CD14-positive monocyte (primary cell): Measurements from ENCODE around the gene PXDN. TPM values are rescaled to one million over a fixed set of nuclear protein-coding genes. Genes with fewer than 3 reads are reported as not detected.
A peak's percentile ranks its signal among the peaks of the same experiment; 100 is the strongest.

Experiments
- DNase-seq, 3 donors: peaks; one replicate each; pipeline ENCODE4 v3.0.0-alpha.2; 2011 to 2022
- H2AFZ ChIP-seq: 2 replicates; pipeline ENCODE4 v1.6.0; 2012; ENCODE audit warnings: mild to moderate bottlenecking, low read depth, low read length, inconsistent platforms; ENCODE audit not compliant: insufficient read depth, poor library complexity, severe bottlenecking
- H3K27ac ChIP-seq, 2 donors: 1 replicate in 1 of 2; 2 replicates in 1 of 2; pipeline ENCODE4 v1.5.1; 2012 to 2013; ENCODE audit warnings: low read length in 2 of 2, control low read depth in 1 of 2, inconsistent platforms in 1 of 2, low read depth in 1 of 2, mild to moderate bottlenecking in 1 of 2
- H3K27me3 ChIP-seq, 2 donors: one replicate each; pipeline versions ENCODE4 v1.6.0 to v1.6.1; 2011 to 2013; ENCODE audit warnings: low read length in 2 of 2; ENCODE audit not compliant: control insufficient read depth in 2 of 2, insufficient read depth in 2 of 2
- H3K36me3 ChIP-seq, 2 donors: replicated peaks in 1 of 2; 1 replicate in 1 of 2; 2 replicates in 1 of 2; pipeline versions ENCODE4 v1.5.1 to v1.6.1; 2012 to 2013; ENCODE audit warnings: low read length in 2 of 2, control low read depth in 1 of 2, inconsistent platforms in 1 of 2, mild to moderate bottlenecking in 1 of 2; ENCODE audit not compliant: insufficient read depth in 2 of 2, control insufficient read depth in 1 of 2
- H3K4me1 ChIP-seq, 2 donors: 1 replicate in 1 of 2; 2 replicates in 1 of 2; pipeline versions ENCODE4 v1.5.1 to v1.6.1; 2012 to 2013; ENCODE audit warnings: low read length in 2 of 2, control low read depth in 1 of 2, inconsistent platforms in 1 of 2, mild to moderate bottlenecking in 1 of 2, moderate library complexity in 1 of 2; ENCODE audit not compliant: insufficient read depth in 2 of 2, control insufficient read depth in 1 of 2
- H3K4me2 ChIP-seq: replicated peaks from 2 replicates; pipeline ENCODE3; 2012; ENCODE audit warnings: low read length, moderate library complexity, mild to moderate bottlenecking; ENCODE audit not compliant: poor library complexity, severe bottlenecking; ENCODE audit errors: extremely low read depth
- H3K4me3 ChIP-seq, 3 experiments: fragments of 200-600 bp in 1 of 3; sonication (generic) in 1 of 3; replicated peaks in 1 of 3; 1 replicate in 2 of 3; 2 replicates in 1 of 3; pipeline ENCODE4 v1.5.1; 2011 to 2013; ENCODE audit warnings: low read length in 3 of 3, mild to moderate bottlenecking in 3 of 3, control low read depth in 2 of 3, low read depth in 2 of 3, inconsistent platforms in 1 of 3, moderate library complexity in 1 of 3
- H3K79me2 ChIP-seq: 2 replicates; pipeline ENCODE4 v1.6.0; 2012; ENCODE audit warnings: mild to moderate bottlenecking, control low read depth, inconsistent platforms, low read length, moderate library complexity; ENCODE audit not compliant: insufficient read depth
- H3K9ac ChIP-seq: 2 replicates; pipeline ENCODE4 v1.6.0; 2017; ENCODE audit warnings: low read length, mild to moderate bottlenecking; ENCODE audit not compliant: insufficient read depth, poor library complexity, severe bottlenecking
- H3K9me3 ChIP-seq, 2 donors: replicated peaks in 1 of 2; 1 replicate in 1 of 2; 2 replicates in 1 of 2; pipeline versions ENCODE4 v1.5.1 to v1.6.1; 2012 to 2013; ENCODE audit warnings: low read length in 2 of 2, control low read depth in 1 of 2; ENCODE audit not compliant: control insufficient read depth in 1 of 2, insufficient read depth in 1 of 2
- H4K20me1 ChIP-seq: 2 replicates; pipeline ENCODE4 v1.6.0; 2012; ENCODE audit warnings: mild to moderate bottlenecking, low read length, control low read depth, moderate library complexity; ENCODE audit not compliant: insufficient read depth
- H3K27ac Mint-ChIP-seq, 7 donors: one replicate each; pipeline ENCODE4 v1.8.0; 2020; ENCODE audit warnings: mild to moderate bottlenecking in 7 of 7, mixed read lengths in 7 of 7, moderate library complexity in 6 of 7, inconsistent platforms in 2 of 7
- H3K27me3 Mint-ChIP-seq, 3 donors: one replicate each; pipeline ENCODE4 v1.8.0; 2021 to 2022; ENCODE audit warnings: low read depth in 3 of 3, mild to moderate bottlenecking in 3 of 3, mixed read lengths in 3 of 3, moderate library complexity in 3 of 3, inconsistent platforms in 1 of 3
- H3K36me3 Mint-ChIP-seq, 2 donors: one replicate each; pipeline ENCODE4 v1.8.0; 2020; ENCODE audit warnings: mixed read lengths in 2 of 2, inconsistent platforms in 1 of 2, mild to moderate bottlenecking in 1 of 2
- H3K4me1 Mint-ChIP-seq: one replicate; pipeline ENCODE4 v1.8.0; 2020; ENCODE audit warnings: mild to moderate bottlenecking, mixed read lengths
- H3K4me3 Mint-ChIP-seq, 2 donors: one replicate each; pipeline ENCODE4 v1.8.0; 2020; ENCODE audit warnings: mild to moderate bottlenecking in 2 of 2, mixed read lengths in 2 of 2, moderate library complexity in 1 of 2
- H3K9me3 Mint-ChIP-seq, 7 donors: one replicate each; pipeline ENCODE4 v1.8.0; 2020 to 2022; ENCODE audit warnings: mixed read lengths in 7 of 7, mild to moderate bottlenecking in 6 of 7, moderate library complexity in 6 of 7, inconsistent platforms in 2 of 7
- CTCF ChIP-seq: fragments of 200-600 bp; IDR thresholded peaks from one replicate; pipeline ENCODE4 v1.8.0; 2022; ENCODE audit warnings: antibody characterized with exemption, mild to moderate bottlenecking
- WGBS: methylation state at CpG from one replicate; pipeline ENCODE4 v1.1.5; 2013; ENCODE audit warnings: missing lambda C conversion rate; ENCODE audit not compliant: insufficient coverage; 5-methylcytosine and 5-hydroxymethylcytosine counted together
- intact Hi-C, 2 donors: fragments of 100-400 bp; cut with micrococcal nuclease; formaldehyde crosslinking; loops; one replicate each; pipeline versions ENCODE4 v1.15.0 to v1.15.1; 2023
- polyA plus RNA-seq, 3 donors: library from polyadenylated mRNA; depleted of rRNA in 1 of 3; unstranded in 2 of 3; stranded (reverse) in 1 of 3; fragments of 300-500 nt in 2 of 3; fragments of >200 nt in 1 of 3; fragmentation: Illumina TruSeq in 2 of 3; gene quantifications; 1 replicate in 2 of 3; 2 replicates in 1 of 3; pipeline ENCODE4 v1.2.3, GENCODE V29; 2012 to 2021

Gene PXDN
- polyA plus RNA-seq, 3 donors = not detected

- Histone ChIP-seq H3K36me3 (no peaks in the 10 kb centered on the region), H3K27me3 (no peaks in the 10 kb centered on the region), H2AFZ (no peak overlapping the region), H3K4me3 (no peak overlapping the region), H3K27ac (no peak overlapping the region), H4K20me1 (no peaks in the 10 kb centered on the region), H3K9ac (no peak overlapping the region), H3K4me1 (no peaks in the 10 kb centered on the region), H3K4me2 (no peak overlapping the region), H3K79me2 (no peaks in the 10 kb centered on the region), H3K9me3 (peaks cover 4 to 10% of the 10 kb centered on the region in 2 donors)
- Mint-ChIP-seq H3K36me3 (no peaks in the 10 kb centered on the region), H3K27me3 (peaks cover 0 to 3% (median 3%) of the 10 kb centered on the region in 3 donors), H3K4me3 (no peak overlapping the region), H3K9me3 (peaks cover 3 to 19% (median 6%) of the 10 kb centered on the region in 7 donors), H3K4me1 (no peaks in the 10 kb centered on the region), H3K27ac (peak overlapping the region in 1 of 7 donors; percentile 17)
- 98% methylated on average over 10 of the region's 11 CpGs for WGBS
- TF ChIP-seq CTCF = no peak
- intact Hi-C loops = no loop called here
- DNase-seq = no peak
Measured at GRCh38 chr2:1620081-1620480, 124.2 kb downstream of the PXDN start.

- Histone ChIP-seq H3K9me3 (peaks cover 4 to 10% of the 10 kb centered on the region in 2 donors), H3K4me2 (no peak overlapping the region), H3K4me3 (no peak overlapping the region), H3K36me3 (no peaks in the 10 kb centered on the region), H4K20me1 (no peaks in the 10 kb centered on the region), H2AFZ (no peak overlapping the region), H3K27me3 (no peaks in the 10 kb centered on the region), H3K4me1 (no peaks in the 10 kb centered on the region), H3K27ac (no peak overlapping the region), H3K9ac (no peak overlapping the region), H3K79me2 (no peaks in the 10 kb centered on the region)
- Mint-ChIP-seq H3K27ac (no peak overlapping the region), H3K36me3 (no peaks in the 10 kb centered on the region), H3K9me3 (peaks cover 2 to 19% (median 6%) of the 10 kb centered on the region in 7 donors), H3K4me3 (no peak overlapping the region), H3K27me3 (peaks cover 2 to 3% (median 3%) of the 10 kb centered on the region in 3 donors), H3K4me1 (no peaks in the 10 kb centered on the region)
- DNase-seq = no peak
- intact Hi-C loops = no loop called here
- 76% methylated on average over 8 of the region's 10 CpGs for WGBS
- no peak for TF ChIP-seq CTCF
Measured at GRCh38 chr2:1619556-1619955, 124.8 kb downstream of the PXDN start.
